Progenitor cell of endocrine pancreas (in vitro differentiated cells): ENCODE results near the gene BTBD2. TPM values are rescaled to one million over a fixed set of nuclear protein-coding genes. Genes with fewer than 3 reads are reported as not detected.

ENCODE experiments used
- DNase-seq: peaks from one replicate; pipeline ENCODE4 v3.0.0; 2021; ENCODE audit warnings: low spot score; ENCODE audit not compliant: unreplicated experiment
- H3K27ac Mint-ChIP-seq: 2 replicates; pipeline ENCODE4 v1.8.0; 2021; ENCODE audit warnings: mild to moderate bottlenecking, moderate library complexity, mixed read lengths
- H3K27me3 Mint-ChIP-seq: 2 replicates; pipeline ENCODE4 v1.8.0; 2021; ENCODE audit warnings: mixed read lengths
- H3K36me3 Mint-ChIP-seq: 2 replicates; pipeline ENCODE4 v1.8.0; 2022; ENCODE audit warnings: mixed read lengths; ENCODE audit not compliant: insufficient read depth
- H3K4me1 Mint-ChIP-seq: 2 replicates; pipeline ENCODE4 v1.8.0; 2021; ENCODE audit warnings: low read depth, mixed read lengths
- H3K4me3 Mint-ChIP-seq: 2 replicates; pipeline ENCODE4 v1.8.0; 2021; ENCODE audit warnings: low read depth, mild to moderate bottlenecking, moderate library complexity, mixed read lengths
- H3K9me3 Mint-ChIP-seq: 2 replicates; pipeline ENCODE4 v1.8.0; 2021; ENCODE audit warnings: low read depth, mixed read lengths
- total RNA-seq: library from RNA; stranded (reverse); gene quantifications from 2 replicates; pipeline ENCODE4 v1.2.1, GENCODE V29; 2021
- TF ChIP-seq, protein P1 (sequence below): fragments of 200-600 bp; sonication (generic); IDR thresholded peaks from one replicate; pipeline ENCODE4 v1.5.0; 2021; ENCODE audit warnings: antibody characterized with exemption, mild to moderate bottlenecking; ENCODE audit not compliant: unreplicated experiment

The BTBD2 gene
- total RNA-seq, 1 donor from 2014 or later: 125 TPM

DNA sequence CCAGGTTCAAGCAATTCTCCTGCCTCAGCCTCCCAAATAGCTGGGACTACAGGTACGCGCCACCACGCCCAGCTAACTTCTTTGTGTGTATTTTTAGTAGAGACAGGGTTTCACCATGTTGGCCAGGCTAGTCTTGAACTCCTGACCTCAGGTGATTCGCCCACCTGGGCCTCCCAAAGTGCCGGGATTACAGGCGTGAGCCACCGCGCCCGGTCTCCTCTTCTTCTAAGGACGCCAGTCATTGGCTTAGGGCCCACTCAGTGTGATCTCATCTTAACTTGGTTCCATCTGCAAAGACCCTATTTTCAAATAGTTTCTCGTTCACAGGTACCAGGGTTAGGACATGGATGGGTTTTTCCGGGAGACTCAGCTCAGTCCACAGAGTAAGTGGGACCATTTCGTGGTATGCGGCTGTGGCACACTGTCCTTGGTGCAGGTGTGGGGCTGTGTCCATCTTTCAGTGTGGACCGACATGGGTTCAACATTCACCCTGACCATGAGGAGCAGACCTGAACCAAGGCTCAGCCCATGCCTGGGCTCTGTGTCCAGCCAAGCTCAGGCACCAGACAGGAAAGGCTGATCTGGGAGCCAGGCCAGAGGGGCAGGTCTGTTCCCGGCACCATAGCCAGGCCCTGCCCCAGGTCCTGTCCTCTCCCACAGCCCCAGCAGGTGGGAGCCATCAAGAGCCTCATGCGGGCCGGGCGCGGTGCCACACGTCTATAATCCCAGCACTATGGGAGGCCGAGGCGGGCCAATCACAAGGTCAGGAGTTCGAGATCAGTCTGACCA, 38.3 kb upstream of the BTBD2 start:
- no peak for DNase-seq
- H3K27ac Mint-ChIP-seq: peak overlapping the region; percentile 45
- H3K4me3 Mint-ChIP-seq: no peak overlapping the region

DNA sequence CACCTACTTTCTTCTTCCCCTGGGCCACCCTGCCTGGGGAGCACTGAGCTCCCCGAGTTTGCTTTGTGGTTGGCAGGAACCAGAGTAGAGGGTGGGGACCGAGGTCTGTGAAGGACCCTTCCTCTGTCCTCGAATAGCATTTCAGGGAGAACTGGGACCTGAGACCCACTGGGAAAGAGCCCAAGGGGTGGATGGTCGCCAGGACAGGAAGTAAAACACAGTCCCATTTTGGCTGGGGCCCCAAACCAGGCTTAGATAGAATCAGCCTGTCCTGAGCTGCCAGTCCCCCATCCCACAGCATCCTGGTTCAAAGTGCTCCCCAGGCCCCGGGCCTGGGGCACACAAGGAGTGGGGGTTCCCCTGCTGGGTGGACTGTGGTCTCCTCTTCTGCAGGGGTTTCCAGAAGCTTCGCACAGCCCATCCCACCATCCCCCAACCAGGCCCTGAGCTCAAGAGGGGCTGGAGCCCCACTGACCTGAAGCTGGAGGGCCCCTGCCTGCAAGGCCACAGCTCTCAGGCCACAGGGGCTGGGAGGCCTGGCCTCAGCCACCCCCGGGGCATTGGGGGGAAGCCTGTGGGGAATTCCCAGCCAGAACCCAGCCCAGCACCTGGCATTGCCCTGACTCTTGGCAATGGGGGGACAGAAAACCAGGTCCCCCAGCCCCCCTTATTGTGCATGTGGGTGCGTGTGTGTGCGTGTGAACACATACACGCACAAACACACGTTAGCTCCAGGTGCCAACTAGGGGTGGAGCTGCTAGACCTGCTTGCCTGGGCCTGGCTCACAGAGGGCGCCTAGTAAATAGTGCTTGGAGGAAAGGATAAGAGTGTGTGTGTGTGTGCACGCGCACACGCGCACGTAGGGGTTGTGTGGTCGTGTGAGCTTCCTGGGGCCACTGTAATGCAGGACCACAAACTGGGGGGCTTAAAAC, 36.5 kb upstream of the BTBD2 start:
- TF ChIP-seq, protein P1, sequence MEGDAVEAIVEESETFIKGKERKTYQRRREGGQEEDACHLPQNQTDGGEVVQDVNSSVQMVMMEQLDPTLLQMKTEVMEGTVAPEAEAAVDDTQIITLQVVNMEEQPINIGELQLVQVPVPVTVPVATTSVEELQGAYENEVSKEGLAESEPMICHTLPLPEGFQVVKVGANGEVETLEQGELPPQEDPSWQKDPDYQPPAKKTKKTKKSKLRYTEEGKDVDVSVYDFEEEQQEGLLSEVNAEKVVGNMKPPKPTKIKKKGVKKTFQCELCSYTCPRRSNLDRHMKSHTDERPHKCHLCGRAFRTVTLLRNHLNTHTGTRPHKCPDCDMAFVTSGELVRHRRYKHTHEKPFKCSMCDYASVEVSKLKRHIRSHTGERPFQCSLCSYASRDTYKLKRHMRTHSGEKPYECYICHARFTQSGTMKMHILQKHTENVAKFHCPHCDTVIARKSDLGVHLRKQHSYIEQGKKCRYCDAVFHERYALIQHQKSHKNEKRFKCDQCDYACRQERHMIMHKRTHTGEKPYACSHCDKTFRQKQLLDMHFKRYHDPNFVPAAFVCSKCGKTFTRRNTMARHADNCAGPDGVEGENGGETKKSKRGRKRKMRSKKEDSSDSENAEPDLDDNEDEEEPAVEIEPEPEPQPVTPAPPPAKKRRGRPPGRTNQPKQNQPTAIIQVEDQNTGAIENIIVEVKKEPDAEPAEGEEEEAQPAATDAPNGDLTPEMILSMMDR: no peak
- Mint-ChIP-seq H3K9me3 (no peaks in the 10 kb centered on the region), H3K4me1 (peaks cover 9% of the 10 kb centered on the region), H3K27ac (peak overlapping the region; percentile 56), H3K4me3 (peak overlapping the region; percentile 70), H3K27me3 (no peaks in the 10 kb centered on the region), H3K36me3 (no peaks in the 10 kb centered on the region)
- DNase-seq: no peak

More for the DNA sequence above, 38.3 kb upstream of the BTBD2 start:
- Mint-ChIP-seq H3K4me1 (peaks cover 9% of the 10 kb centered on the region), H3K9me3 (no peaks in the 10 kb centered on the region), H3K27me3 (no peaks in the 10 kb centered on the region), H3K36me3 (no peaks in the 10 kb centered on the region)
- TF ChIP-seq, protein P1: no peak

DNA sequence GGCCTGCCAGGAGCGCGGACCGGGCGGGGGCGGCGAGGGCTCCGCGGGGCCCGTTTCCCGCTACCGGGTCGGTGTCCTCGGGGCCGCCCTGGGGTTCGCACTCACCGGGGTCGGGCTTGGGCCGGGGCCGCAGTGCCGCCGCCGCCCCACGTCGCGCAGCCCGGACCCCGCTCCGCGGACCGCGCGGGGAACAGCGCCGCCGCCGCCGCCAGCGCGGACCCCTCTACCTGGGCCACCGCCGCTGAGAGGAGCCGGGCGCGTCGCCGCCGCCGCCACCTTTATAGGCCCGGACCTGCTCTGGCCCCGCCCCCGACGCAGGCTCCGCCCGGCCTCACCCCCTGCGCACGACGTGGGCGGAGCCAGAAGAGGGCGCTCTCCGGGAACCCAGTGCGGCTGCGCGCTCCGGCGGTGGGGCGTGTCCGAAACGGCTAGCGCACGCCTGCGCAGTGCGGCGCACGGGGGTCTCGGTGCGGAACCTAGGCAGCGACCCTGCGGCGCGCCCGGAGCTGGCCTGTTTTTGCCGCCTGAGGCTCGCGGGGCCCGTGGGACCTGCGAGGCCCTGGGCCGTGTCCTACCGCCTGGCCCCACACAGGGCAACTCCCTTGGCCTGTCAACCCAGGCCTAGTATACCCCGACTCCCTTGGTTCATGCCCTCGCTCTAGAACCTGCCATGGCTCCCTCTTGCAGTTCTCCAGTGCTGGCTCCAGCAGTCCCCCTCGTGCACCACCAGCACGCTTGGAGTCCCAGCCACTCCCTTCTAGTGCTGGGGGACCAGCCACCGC, 35.7 kb upstream of the BTBD2 start, which contains the start of gene MKNK2:
Gene MKNK2 (minus strand): TSS at position 254 of the 782 bp plus-strand sequence. CDS start 393 bp downstream, outside the sequence.
- Mint-ChIP-seq H3K36me3 (no peaks in the 10 kb centered on the region), H3K27me3 (no peaks in the 10 kb centered on the region), H3K27ac (peak within 1 kb of the TSS; percentile 88), H3K4me3 (peak within 1 kb of the TSS; percentile 82), H3K4me1 (peaks cover 9% of the 10 kb centered on the region), H3K9me3 (no peaks in the 10 kb centered on the region)
- TF ChIP-seq, protein P1: peak; percentile 54
- peak; percentile 97 for DNase-seq

DNA sequence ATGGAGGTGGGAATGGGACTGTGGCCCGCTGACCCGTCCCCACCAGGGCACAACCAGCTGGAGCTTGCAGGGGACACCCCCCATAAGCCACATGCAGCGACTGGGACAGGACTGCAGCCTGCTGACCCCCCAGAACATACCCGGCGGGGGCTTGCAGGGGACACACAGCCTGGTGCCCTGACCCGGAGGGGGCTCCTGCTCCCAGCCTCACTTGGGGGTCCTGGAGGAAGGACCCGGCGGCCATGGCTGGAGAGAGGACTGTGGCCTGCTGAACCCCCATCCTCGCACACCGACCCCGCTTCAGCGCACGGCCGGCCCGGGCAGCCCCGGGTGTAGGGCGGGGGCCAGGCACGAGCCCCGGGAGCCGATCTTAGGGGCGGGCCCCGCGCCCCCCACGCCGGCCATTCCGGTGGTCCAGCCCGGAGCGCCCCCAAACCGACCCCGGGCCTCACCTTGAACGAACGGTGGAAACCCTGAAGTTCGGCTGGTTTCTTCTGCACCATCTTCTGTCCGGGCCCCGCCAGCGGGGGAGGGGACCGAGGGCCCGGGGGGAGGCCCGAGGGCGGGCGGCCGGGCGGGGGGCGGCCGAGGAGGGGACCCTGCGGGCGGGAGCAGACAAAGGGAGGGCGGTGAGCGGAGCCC, 35.0 kb upstream of the BTBD2 start:
- Mint-ChIP-seq H3K9me3 (no peaks in the 10 kb centered on the region), H3K27me3 (no peaks in the 10 kb centered on the region), H3K4me3 (peak overlapping the region; percentile 82), H3K4me1 (peaks cover 8% of the 10 kb centered on the region), H3K36me3 (no peaks in the 10 kb centered on the region), H3K27ac (no peak overlapping the region)
- TF ChIP-seq, protein P1: no peak
- DNase-seq: no peak
